Tibial nerve (tissue), 4 donors: ENCODE results near the gene LILRA1.

Experiments
- CTCF ChIP-seq, 5 experiments: fragments of 200-600 bp in 3 of 5; fragments of 450-650 bp in 2 of 5; sonication (generic) in 3 of 5; IDR thresholded peaks; one replicate each; pipeline ENCODE4 v1.5.1; 2016 to 2019; ENCODE audit warnings: antibody characterized with exemption in 5 of 5, mild to moderate bottlenecking in 3 of 5, moderate library complexity in 2 of 5
- EP300 ChIP-seq, 2 donors: sonication (generic); formaldehyde crosslinking; IDR thresholded peaks; one replicate each; pipeline ENCODE4 v1.6.1; 2017; ENCODE audit warnings: antibody characterized with exemption in 2 of 2, mild to moderate bottlenecking in 1 of 2
- POLR2A ChIP-seq, 2 donors: fragments of 450-650 bp; IDR thresholded peaks; one replicate each; pipeline ENCODE4 v1.6.1; 2017; ENCODE audit warnings: antibody characterized with exemption in 2 of 2, mild to moderate bottlenecking in 2 of 2, moderate library complexity in 2 of 2

DNA sequence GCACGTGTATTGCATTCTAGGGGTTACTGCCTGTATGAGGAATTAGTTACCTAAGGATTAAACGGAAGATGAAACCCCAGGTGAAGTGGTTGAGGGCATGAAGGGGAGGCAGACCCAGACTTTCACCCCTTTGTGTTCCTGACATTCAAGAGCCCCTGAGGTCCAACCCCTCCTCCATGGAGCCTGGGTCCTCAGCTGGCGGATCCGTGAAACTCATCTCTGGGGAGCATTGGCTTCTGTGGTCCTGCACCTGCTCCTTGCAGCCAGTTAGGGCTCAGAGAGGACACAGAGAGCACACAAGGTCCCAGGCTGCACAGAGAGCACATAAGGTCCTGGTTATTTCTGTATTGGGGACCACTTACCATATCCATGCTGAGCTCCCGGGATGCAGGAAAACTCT lies 7.0 kb upstream of the LILRA1 start:
- TF ChIP-seq POLR2A (IDR thresholded peaks at IDR 0.05), result no peak
- TF ChIP-seq CTCF (IDR thresholded peaks at IDR 0.05), result no peak
- no peak for TF ChIP-seq EP300 (IDR thresholded peaks at IDR 0.05)
